ENCODE measurements around the gene S100A3.
A peak's percentile ranks its signal among the peaks of the same experiment; 100 is the strongest.
"Not testable (repeated sequence)": the region's sequence is repeated elsewhere in the genome, so short reads cannot be mapped to it uniquely, and the experiment has no call there.

The S100A3 gene

DNA sequence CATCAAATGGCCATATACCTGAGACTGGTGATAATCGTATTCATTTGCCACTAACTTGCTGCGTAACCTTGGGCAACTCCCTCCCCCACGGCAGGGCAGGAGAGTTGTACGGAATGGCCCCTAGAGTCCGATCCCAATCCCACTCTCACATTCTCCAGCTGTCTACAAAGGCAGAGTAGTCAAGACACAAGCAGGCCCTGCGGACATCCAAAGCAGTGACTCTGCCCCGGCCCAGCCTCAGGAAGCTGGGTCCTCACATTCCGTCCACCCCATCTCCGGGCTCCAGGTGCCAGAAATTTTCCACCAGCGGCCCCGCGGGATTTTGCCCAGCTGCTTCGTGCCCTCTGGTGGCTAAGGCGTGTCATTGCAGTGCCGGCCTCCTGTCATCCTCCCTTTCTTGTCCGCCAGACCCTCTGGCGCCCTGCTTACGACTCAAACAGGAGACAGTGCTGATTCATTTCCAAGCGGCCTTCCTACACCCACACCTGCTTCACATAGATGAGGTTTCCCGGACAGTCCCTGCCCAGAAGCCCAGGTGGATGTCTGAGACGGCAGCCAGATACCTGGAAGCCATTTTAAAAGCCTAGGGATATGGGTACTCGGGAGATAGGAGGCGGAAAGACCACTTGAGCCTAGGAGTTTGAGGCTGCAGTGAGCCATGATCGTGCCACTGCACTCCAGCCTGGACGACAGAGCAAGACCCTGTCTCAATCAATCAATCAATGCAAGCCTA lies 19.5 kb upstream of the S100A3 start:
- peak; percentile 70 for DNase-seq

- DNase-seq: no peak
Measured at GRCh38 chr1:153567621-153568366, 18.7 kb upstream of the S100A3 start.

- peak; percentile 56 for DNase-seq
Measured at GRCh38 chr1:153566414-153567371, 17.6 kb upstream of the S100A3 start.

DNA sequence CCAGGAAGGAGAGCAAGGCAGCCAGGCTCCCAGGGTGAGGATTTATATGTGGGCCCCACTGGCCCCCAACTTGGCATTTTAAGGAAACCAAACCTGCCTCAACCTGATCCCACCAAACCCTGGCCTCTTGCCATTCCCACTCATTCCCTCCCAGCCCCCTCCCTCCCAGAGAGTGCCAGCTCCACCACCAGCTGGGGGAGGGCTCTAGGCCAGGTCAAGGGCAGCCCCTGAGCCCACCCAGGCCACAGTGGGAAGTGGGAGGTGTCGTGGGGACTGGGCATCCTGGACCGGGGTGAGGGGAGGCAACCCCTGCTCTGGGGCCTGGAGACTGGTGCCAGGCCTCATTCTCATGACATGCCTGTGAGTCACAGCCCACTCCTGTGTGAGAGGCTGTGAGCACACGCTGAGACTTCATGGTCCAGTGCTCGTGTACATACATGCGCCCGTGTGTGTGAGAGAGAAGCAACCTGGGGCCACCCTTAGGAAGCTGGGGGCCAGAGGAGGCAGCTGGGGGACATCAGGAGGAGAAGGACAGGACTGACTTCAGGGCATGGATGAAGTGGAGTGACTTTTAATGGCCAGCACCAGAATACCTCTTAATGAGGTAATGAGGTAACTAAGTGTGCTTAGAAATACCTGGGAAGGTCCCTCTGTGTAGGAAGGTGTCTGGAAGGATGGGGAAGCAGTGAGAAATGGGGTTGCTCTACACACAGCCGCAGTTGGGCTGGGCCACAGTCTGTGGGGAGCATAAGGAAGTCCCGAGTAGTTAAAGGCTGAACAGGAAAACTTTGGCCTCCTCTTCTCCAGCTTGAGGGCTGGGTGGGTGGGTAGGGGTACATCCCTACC lies 16.7 kb upstream of the S100A3 start, which contains the start of gene S100A2:
S100A2 (minus strand) TSS at position 316 of the 846 bp plus-strand sequence. CDS start 1,967 bp downstream, outside the sequence.
- DNase-seq: no peak

GRCh38 chr1:153563991-153564390 lies 14.9 kb upstream of the S100A3 start:
- DNase-seq: no peak

DNA sequence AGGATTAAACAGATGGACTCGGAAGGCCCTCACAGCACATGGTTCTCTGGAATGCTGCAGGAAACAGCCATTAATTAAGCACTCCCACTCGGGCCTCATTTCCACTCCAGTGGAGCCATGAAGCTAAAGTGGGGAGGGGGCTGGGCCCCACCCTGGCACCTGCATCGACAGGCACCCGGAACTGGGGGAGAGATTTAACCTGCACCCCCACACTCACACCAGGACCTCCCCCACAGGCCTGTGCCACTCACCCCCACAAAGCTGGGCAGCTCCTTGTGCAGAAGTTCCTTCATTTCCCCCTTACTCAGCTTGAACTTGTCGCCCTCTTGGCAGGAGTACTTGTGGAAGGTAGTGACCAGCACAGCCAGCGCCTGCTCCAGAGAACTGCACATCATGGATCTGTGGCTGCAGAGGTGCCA lies 14.4 kb upstream of the S100A3 start:
- no peak for DNase-seq

DNA sequence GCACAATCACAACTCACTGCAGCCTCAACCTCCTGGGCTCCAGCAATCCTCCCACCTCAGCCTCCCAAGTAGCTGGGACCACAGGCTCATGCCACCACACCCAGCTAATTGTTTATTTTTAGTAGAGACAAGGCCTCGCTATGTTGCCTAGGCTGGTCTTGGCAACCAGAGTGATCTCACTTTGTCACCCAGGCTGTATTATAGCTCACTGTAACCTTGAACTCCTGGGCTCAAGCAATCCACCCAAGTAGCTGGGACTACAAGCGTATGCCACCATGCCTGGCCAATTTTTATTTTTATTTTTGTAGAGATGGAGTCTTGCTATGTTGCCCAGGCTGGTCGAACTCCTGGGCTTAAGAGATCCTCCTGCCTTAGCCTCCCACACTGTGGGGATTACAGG lies 13.0 kb upstream of the S100A3 start:
- DNase-seq: not testable (repeated sequence)

GRCh38 chr1:153561466-153561985 lies 12.5 kb upstream of the S100A3 start:
- DNase-seq: no peak

DNA sequence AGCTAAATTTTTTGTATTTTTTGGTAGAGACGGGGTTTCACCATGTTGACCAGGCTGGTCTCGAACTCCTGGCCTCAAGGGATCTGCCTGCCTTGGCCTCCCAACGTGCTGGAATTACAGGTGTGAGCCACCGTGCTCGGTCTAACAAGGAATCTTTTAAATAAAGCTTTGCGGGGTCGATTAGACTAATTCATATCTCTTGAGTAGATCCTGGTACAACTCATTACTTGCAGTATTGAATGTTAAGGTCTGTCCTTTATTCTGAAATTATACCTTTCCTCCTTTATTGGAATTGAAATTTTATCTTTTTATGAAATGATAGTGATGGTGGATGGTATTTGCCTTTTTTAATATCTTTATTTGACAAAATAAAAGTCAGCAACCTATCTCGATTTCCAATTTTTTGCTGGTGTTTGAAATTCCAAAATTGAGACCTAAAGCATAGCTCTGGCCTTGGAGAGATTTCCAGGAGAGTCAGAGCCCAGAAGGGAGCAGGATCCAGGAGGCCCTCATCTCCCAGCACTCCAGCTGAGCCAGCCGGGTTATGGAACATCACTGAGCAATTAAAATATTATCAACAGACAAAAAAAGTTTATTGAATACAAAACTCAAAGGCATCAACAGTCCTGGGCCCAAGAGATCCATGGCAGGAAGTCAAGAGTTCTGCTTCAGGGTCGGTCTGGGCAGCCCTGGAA lies 11.9 kb upstream of the S100A3 start:
- DNase-seq: no peak

DNA sequence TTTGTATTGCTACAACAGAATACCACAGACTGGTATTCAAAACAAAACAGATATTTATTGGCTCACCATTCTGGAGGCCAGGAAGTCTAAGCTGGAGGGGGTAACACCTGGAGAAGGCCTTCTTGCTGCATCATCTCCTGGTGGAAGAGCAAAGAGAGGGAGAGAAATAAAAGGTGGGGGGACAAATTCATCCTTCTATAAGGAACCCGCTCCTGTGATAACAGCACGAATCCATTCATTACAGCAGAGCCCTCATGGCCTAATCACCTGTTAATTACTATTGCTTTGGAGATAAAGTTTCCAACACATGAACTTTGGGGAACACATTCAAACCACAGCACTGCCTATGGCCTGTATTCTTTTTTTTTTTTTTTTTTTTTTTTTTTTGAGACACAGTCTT lies 11.2 kb upstream of the S100A3 start:
- DNase-seq: no peak

DNA sequence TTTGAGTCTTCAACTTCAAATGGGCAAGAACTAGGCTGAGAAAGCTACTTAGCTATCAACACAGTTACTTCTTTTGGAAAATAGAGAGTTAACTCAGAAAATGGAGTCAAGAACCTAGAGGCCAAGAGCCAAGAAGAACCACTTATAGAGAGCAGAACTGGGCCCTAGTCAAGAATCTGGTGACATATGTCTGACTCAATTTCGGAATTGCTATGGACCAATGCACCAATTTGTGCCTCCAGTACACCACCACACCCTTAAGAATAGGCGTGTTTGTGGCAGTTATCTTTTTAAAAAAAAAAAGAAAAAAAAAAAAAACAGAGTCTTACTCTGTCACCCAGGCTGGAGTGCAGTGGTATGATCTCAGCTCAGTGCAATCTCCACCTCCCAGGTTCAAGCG lies 8.8 kb upstream of the S100A3 start:
- no peak for DNase-seq

DNA sequence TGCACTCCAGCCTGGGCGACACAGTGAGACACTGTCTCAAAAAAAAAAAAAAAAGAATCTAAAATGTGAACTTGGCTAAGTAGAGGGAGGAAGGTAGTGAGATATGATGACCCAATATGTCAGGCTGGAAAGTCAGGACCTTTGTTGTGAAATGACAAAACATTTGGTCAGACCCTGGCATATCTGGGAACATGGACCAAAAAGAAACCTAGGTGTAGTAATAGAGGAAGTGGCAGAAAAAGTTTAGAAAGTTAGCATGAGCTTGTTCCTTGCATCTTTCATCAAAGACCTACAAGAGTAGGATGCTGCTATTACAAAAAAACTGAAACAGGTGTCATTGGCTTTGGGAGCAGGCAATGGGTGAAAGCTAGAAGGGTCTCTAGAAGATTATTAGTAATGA lies 7.3 kb upstream of the S100A3 start:
- DNase-seq: no peak

DNA sequence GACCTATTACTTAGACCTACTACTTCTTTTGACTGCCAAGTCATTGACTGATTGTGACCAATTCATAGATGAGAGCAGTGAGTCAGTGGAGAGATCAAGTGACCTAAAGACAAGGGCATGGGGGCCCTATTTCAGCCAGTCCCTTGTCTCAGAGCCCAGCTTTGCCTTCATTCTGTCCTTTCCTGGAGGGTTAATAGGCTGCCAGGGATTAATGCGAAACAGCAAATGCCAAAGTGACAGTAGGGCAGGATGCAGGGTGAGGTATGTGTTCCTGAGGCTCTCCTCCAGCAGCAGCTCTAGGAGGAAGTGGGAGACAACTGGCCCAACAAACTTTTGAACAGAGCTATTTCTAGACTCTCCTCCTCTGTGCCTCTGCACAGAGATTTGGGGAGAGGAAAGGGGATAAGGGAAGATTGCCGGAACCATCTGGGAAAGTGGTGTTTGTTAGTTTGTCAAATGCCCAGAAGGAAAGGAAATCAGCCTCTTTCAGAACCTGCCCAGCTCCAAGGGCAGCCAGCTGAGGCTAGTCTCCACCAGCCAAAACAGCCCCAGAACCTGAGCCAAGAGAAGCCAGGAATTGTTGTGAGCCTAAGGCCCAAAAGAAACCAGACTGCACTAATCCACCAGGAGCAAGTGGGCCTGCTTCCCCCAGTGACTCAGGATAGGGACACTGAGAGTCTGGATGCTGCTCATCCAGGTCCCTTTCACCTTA lies 4.9 kb upstream of the S100A3 start:
- no peak for DNase-seq

DNA sequence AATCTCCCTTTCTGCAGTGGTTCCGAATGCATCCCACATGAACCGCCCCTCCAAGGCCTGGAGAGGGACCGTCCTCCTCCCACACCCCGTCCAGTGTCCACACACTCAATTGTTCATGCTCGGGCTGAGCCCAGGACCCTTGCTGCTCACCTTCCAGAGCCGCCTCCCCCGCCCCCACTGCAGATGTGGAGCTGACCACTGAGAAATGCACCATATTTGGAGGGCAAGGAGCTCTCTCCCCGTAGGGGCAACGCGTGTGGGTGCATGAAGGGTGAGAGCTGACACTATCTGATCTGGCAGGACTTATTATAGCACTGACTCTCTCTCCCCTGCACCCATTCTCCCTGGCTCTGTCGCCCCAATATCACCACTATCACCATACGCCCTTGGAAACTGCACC lies 4.0 kb upstream of the S100A3 start:
- no peak for DNase-seq

DNA sequence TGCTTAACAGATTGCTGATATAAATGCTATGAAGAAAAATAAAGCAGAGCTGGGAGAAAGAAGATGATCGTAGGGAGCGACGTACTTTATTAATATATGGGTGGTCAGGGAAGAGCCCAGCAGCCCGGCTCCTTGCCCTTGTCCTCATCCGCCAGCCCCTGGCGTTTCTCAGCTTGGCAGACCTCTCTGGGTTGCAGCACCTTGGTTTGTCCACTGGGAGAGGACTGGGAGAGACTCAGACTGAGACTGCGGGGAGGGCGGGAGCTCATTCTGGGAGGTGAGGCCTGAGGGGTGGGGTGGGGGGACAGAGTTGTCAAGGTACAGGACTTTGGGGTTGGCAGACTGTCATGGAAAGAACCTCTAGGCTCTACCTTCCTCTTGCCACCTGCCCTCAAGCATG lies 3.3 kb upstream of the S100A3 start:
- no peak for DNase-seq

DNA sequence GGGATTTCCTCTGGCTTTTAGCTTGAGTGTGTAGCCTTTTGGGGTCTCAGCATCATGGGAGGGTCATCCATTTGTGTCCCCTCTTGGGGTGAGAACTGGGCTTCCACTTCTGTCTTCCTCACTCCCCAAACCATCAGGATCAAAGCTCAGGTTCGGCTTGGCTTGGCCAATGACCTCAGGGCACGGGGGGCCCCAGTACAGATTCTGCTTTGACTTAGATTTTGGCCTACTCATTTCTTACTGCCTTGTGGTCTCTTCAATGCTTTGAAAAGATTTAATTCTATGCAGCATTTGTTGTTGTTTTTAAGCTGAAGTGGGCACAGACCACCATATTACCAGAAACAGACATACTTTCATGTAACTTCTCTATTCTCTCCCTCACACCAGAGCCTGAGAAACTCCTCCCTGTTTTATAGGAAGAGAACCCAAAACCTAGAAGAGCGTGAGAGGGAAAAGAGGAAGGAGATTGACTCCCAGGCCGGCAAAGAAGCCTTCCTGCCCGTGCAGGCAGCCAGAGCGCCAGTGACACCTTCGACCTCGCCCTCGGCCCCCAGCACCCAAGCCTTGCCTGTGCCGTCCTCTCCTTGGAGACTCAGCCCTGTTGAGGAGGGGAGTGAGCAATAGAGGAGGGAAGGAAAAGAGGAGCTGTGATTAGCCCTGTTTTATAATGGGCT lies 1.9 kb upstream of the S100A3 start:
- no peak for DNase-seq

- no peak for DNase-seq
Measured at GRCh38 chr1:153550398-153550758, 1.3 kb upstream of the S100A3 start.

DNA sequence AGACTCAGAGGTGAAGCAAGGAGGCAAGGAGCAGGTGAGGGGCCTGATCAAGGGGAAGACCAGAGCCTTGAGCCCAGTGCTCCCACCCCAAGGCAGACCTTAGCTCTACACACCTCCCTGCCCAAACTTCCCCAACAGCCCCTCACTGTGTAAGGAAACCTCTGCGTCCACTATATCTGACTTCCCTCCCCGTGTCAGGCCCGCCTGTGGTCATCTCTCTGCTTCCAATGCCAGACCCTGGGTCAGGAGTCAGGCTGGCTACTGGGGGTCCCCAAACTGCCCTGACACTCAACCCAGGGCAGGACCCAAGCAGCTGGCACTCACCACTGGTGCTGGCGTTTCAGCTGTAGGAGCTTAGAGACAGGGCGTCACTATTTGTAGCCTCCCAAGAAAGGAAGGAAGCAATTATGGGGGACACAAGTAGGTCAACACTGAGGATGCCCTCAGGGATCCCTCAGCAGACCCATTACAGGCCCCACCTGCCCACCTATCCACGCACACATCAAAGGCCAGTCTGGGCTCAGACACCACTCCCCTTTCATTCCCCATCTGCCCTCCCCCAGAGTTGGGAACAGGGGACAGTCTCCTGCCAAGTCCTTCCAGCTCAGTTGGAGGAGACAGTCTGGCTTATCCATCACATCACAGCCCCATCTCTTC lies 811 bp upstream of the S100A3 start:
- DNase-seq: no peak
